Right ventricle myocardium inferior (tissue), 1 donor: ENCODE results near the gene PROM2. TPM values are rescaled to one million over a fixed set of nuclear protein-coding genes. Genes with fewer than 3 reads are reported as not detected.
"Not testable (repeated sequence)": the region's sequence is repeated elsewhere in the genome, so short reads cannot be mapped to it uniquely, and the experiment has no call there.

Experiments
- ATAC-seq: fragments of 200-7000 bp; cut with Tn5 transposase; one replicate; pipeline ENCODE4 v1.9.1; 2020; ENCODE audit warnings: mild to moderate bottlenecking, moderate library complexity
- DNase-seq: peaks from one replicate; pipeline ENCODE4 v3.0.0; 2021; ENCODE audit errors: missing footprints
- intact Hi-C: fragments of 100-400 bp; cut with DNase I; formaldehyde crosslinking; loops from one replicate; pipeline ENCODE4 v1.11.0; 2022
- long read RNA-seq: library from polyadenylated mRNA; unstranded; transcript quantifications from one replicate; pipeline ENCODE4 v2.0.0, GENCODE V29; 2021
- total RNA-seq: library from RNA; stranded (reverse); fragmentation: NEBNext Ultra II Directional; extraction: Animal tissue kit (Norgen Biotek cat#: 25700); gene quantifications from one replicate; pipeline ENCODE4 v1.2.1, GENCODE V29; 2021
- donor health status: DM: no; HTN: yes; CAD: no; lungs with severe emphysema.

Gene PROM2
- 0.32 TPM for total RNA-seq
- long read RNA-seq, result 0 reads

GRCh38 chr2:95274291-95275150 lies at the start of gene PROM2:
TSS of gene PROM2 (plus strand) at chr2:95274449. CDS start at chr2:95274586, 137 bp downstream.
- DNase-seq (no peak), ATAC-seq (no peak)
- intact Hi-C loops, result no loop called here

GRCh38 chr2:95225658-95226057 lies 48.6 kb upstream of the PROM2 start:
- DNase-seq, result no peak
- intact Hi-C loops, result no loop called here
- ATAC-seq, result no peak

GRCh38 chr2:95231723-95232122 lies 42.5 kb upstream of the PROM2 start:
- ATAC-seq (no peak), DNase-seq (no peak)
- intact Hi-C loops, result loop anchor here (5.0 kb wide), 1 partner anchor 86 kb away; no protein-coding TSS in a partner anchor

GRCh38 chr2:95232232-95232631 lies 42.0 kb upstream of the PROM2 start:
- intact Hi-C loops, result loop anchor here (5.0 kb wide), 1 partner anchor 85 kb away; no protein-coding TSS in a partner anchor
- no peak for ATAC-seq

GRCh38 chr2:95234286-95234785 lies 39.9 kb upstream of the PROM2 start:
- intact Hi-C loops, result loop anchor here (5.0 kb wide), 1 partner anchor 83 kb away; no protein-coding TSS in a partner anchor
- no peak for DNase-seq
- ATAC-seq, result no peak

More at GRCh38 chr2:95232232-95232631, 42.0 kb upstream of the PROM2 start:
- DNase-seq, result no peak

- no peak for ATAC-seq
Measured at GRCh38 chr2:95234816-95235215, 39.4 kb upstream of the PROM2 start.

GRCh38 chr2:95238131-95238530 lies 36.1 kb upstream of the PROM2 start:
- DNase-seq (no peak), ATAC-seq (peak; percentile 37)
- intact Hi-C loops, result no loop called here

More at GRCh38 chr2:95234816-95235215, 39.4 kb upstream of the PROM2 start:
- no peak for DNase-seq
- intact Hi-C loops, result loop anchor here (5.0 kb wide), 1 partner anchor 82 kb away; no protein-coding TSS in a partner anchor

GRCh38 chr2:95240091-95240490 lies 34.2 kb upstream of the PROM2 start:
- no peak for DNase-seq
- intact Hi-C loops, result no loop called here
- ATAC-seq, result no peak

- no peak for ATAC-seq
- intact Hi-C loops, result no loop called here
Measured at GRCh38 chr2:95240556-95240955, 33.7 kb upstream of the PROM2 start.

GRCh38 chr2:95242084-95242483 lies 32.2 kb upstream of the PROM2 start:
- intact Hi-C loops, ATAC-seq, DNase-seq: not testable (repeated sequence)

More at GRCh38 chr2:95240556-95240955, 33.7 kb upstream of the PROM2 start:
- DNase-seq, result no peak

- no peak for DNase-seq
- intact Hi-C loops, result no loop called here
- no peak for ATAC-seq
Measured at GRCh38 chr2:95258271-95258670, 16.0 kb upstream of the PROM2 start.

GRCh38 chr2:95260028-95261023 lies 13.9 kb upstream of the PROM2 start:
- ATAC-seq (no peak), DNase-seq (no peak)
- intact Hi-C loops, result no loop called here

GRCh38 chr2:95261602-95262001 lies 12.6 kb upstream of the PROM2 start:
- DNase-seq (no peak), ATAC-seq (no peak)
- intact Hi-C loops, result no loop called here

GRCh38 chr2:95262896-95263542 lies 11.2 kb upstream of the PROM2 start:
- intact Hi-C loops, result no loop called here
- DNase-seq (no peak), ATAC-seq (no peak)

- intact Hi-C loops, result no loop called here
- ATAC-seq (no peak), DNase-seq (no peak)
Measured at GRCh38 chr2:95264624-95265023, 9.6 kb upstream of the PROM2 start.

GRCh38 chr2:95265182-95265581 lies 9.1 kb upstream of the PROM2 start:
- DNase-seq, result no peak
- no peak for ATAC-seq
- intact Hi-C loops, result no loop called here

- ATAC-seq (no peak), DNase-seq (no peak)
- intact Hi-C loops, result no loop called here
Measured at GRCh38 chr2:95266781-95267430, 7.3 kb upstream of the PROM2 start.
